Thoracic aorta (tissue), 2 donors: ENCODE measurements around the gene RIMBP2. TPM values are rescaled to one million over a fixed set of nuclear protein-coding genes. Genes with fewer than 3 reads are reported as not detected.

Experiments used
- ATAC-seq: fragments of 150-250 bp; one replicate; pipeline ENCODE4 v1.8.0; 2017; ENCODE audit warnings: low read depth; ENCODE audit not compliant: insufficient number of reproducible peaks, low FRiP score
- DNase-seq: peaks from one replicate; pipeline ENCODE4 v3.0.0-alpha.2; 2020; ENCODE audit warnings: low spot score
- H3K27ac ChIP-seq, 2 donors: fragments of 200-600 bp; sonication (generic); 1 replicate in 1 of 2; 2 replicates in 1 of 2; pipeline ENCODE4 v1.5.1; 2016; ENCODE audit warnings: mild to moderate bottlenecking in 2 of 2, moderate library complexity in 2 of 2
- H3K27me3 ChIP-seq: fragments of 200-600 bp; sonication (generic); replicated peaks from 2 replicates; pipeline ENCODE4 v1.6.0; 2016; ENCODE audit warnings: mild to moderate bottlenecking; ENCODE audit not compliant: insufficient read depth
- H3K36me3 ChIP-seq: fragments of 200-600 bp; sonication (generic); one replicate; pipeline ENCODE4 v1.5.1; 2016
- H3K4me1 ChIP-seq, 2 donors: fragments of 200-600 bp; sonication (generic); 1 replicate in 1 of 2; 2 replicates in 1 of 2; pipeline versions ENCODE4 v1.5.1 to v1.6.0; 2016; ENCODE audit warnings: low read depth in 2 of 2, mild to moderate bottlenecking in 1 of 2; ENCODE audit not compliant: control insufficient read depth in 1 of 2
- H3K4me3 ChIP-seq: fragments of 200-600 bp; sonication (generic); 2 replicates; pipeline ENCODE4 v1.5.1; 2016; ENCODE audit warnings: mild to moderate bottlenecking
- H3K9me3 ChIP-seq: fragments of 200-600 bp; sonication (generic); 2 replicates; pipeline ENCODE4 v1.5.1; 2016
- total RNA-seq, 2 donors: library from RNA; depleted of rRNA; stranded (reverse); fragments of >200 nt; gene quantifications; one replicate each; pipeline versions ENCODE4 v1.1.0 to v1.2.3, GENCODE V29; 2016
- TF ChIP-seq, protein P1 (sequence below): fragments of 200-600 bp; sonication (generic); IDR thresholded peaks from one replicate; pipeline ENCODE4 v1.5.1; 2019; ENCODE audit warnings: antibody characterized with exemption

Gene RIMBP2
- total RNA-seq, 2 donors from 2014 or later = 0.54 to 0.92 TPM

DNA sequence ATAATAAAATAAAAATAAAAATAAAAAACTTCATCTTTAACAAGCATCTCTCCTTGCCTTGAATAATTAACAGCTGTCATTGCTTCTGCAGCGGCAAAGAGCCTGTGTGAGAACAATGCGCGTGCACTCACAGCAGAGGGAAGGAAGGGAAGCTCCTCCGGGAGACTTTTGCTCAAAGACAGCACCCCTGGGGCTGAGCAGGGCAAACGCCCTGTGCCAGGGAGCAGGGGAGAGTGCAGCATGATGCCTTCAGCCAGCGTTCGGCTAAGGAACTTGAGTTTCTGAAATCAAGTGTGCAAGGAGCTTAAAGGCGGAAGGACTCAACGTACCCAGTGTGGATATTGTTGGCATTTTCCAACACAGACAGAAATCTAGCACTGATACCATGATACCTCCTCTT, 120.5 kb downstream of the RIMBP2 start:
- Histone ChIP-seq H3K4me1 (no peaks in the 10 kb centered on the region), H3K27me3 (no peaks in the 10 kb centered on the region), H3K4me3 (no peak overlapping the region), H3K27ac (no peak overlapping the region), H3K36me3 (no peaks in the 10 kb centered on the region), H3K9me3 (no peaks in the 10 kb centered on the region)
- TF ChIP-seq, protein P1, sequence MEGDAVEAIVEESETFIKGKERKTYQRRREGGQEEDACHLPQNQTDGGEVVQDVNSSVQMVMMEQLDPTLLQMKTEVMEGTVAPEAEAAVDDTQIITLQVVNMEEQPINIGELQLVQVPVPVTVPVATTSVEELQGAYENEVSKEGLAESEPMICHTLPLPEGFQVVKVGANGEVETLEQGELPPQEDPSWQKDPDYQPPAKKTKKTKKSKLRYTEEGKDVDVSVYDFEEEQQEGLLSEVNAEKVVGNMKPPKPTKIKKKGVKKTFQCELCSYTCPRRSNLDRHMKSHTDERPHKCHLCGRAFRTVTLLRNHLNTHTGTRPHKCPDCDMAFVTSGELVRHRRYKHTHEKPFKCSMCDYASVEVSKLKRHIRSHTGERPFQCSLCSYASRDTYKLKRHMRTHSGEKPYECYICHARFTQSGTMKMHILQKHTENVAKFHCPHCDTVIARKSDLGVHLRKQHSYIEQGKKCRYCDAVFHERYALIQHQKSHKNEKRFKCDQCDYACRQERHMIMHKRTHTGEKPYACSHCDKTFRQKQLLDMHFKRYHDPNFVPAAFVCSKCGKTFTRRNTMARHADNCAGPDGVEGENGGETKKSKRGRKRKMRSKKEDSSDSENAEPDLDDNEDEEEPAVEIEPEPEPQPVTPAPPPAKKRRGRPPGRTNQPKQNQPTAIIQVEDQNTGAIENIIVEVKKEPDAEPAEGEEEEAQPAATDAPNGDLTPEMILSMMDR = no peak
- ATAC-seq (no peak), DNase-seq (no peak)

DNA sequence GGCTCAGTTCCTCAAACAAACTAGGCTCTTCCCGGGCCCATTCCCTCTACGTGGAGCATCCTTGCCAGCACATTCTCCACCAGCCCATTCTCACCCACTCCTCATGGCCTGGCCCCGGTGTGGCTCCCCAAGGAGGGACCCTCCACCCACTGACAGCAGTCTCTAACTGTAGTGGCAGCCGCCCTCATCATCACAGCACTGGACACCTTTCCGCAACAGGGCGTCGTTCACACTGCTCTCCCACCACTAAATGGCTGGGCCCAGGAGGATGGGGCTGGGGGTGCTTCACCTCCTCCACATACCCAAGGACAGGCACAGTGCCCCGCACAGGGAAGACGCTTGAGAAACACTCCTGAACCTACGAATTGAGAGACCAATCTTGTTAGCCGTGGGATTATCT, 123.0 kb downstream of the RIMBP2 start:
- Histone ChIP-seq H3K27me3 (no peaks in the 10 kb centered on the region), H3K9me3 (no peaks in the 10 kb centered on the region), H3K27ac (no peak overlapping the region), H3K4me3 (no peak overlapping the region), H3K36me3 (no peaks in the 10 kb centered on the region), H3K4me1 (no peaks in the 10 kb centered on the region)
- TF ChIP-seq, protein P1 = no peak
- no peak for ATAC-seq
- DNase-seq = no peak

DNA sequence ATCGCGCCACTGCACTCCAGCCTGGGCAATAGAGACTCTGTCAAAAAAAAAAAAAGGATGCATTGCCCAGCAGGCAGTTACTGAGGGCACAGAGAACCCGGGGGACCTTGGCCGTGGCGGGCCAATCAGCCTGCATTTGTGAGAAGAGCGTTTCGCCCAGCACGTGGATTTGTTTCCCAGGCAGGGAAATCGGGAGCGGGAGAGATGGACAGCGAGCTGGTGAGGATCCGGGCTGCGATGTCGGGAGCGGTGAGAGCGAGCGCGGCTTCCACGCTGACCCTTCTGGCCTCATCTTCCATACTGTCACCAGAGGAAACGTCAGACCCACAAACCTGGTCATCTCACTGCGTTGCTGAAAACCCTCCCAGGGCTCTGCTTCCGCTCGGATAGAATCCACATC, 123.5 kb downstream of the RIMBP2 start:
- no peak for ATAC-seq
- no peak for DNase-seq
- Histone ChIP-seq H3K9me3 (no peaks in the 10 kb centered on the region), H3K27me3 (no peaks in the 10 kb centered on the region), H3K4me1 (no peaks in the 10 kb centered on the region), H3K4me3 (no peak overlapping the region), H3K36me3 (no peaks in the 10 kb centered on the region), H3K27ac (no peak overlapping the region)
- TF ChIP-seq, protein P1 = no peak

DNA sequence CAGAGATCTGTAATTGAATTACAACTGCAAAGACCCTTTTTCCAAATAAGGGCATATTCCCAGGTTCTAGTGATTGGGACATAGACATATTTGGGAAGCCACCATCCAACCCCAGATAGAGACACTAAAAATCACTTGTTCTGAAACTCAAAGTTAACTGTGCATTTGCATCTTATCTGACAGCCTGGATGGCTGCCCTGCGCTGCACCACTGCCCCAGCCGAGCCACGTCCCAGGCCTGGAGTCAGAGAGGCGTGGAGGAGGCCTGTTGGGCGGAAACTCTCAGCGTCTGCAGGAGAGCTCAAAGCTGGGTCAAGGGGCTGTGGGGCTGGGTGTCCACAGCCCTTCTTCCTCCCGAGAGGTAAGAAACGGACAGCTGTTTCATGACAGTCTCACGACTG, 124.4 kb downstream of the RIMBP2 start:
- Histone ChIP-seq H3K9me3 (no peaks in the 10 kb centered on the region), H3K36me3 (no peaks in the 10 kb centered on the region), H3K4me1 (no peaks in the 10 kb centered on the region), H3K27me3 (no peaks in the 10 kb centered on the region), H3K4me3 (no peak overlapping the region), H3K27ac (no peak overlapping the region)
- TF ChIP-seq, protein P1 = no peak
- ATAC-seq (no peak), DNase-seq (no peak)

DNA sequence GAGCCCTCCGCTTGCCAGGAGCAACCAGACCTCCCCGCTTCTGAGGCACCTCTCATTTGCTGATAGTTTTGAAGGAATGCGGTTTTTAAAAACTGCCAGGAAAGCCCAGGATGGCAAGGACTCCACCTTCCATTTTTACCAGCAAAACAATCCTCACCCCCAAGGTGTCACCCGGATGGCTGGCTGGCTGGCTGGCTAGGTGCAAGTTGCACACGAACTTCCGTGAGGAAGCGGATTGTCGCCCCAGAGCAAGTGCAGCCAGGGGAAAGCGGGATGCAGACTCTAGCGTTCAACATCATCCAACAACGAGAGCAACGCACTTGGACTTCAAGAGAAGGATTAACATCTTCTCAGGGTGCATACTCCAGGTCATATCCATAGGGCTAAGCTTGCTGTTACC, 125.4 kb downstream of the RIMBP2 start:
- Histone ChIP-seq H3K27me3 (no peaks in the 10 kb centered on the region), H3K9me3 (no peaks in the 10 kb centered on the region), H3K4me3 (no peak overlapping the region), H3K4me1 (no peaks in the 10 kb centered on the region), H3K27ac (no peak overlapping the region), H3K36me3 (no peaks in the 10 kb centered on the region)
- no peak for ATAC-seq
- no peak for DNase-seq
- TF ChIP-seq, protein P1 = no peak
